Measurements from ENCODE around the gene CDC42BPA.

CDC42BPA gene, protein sequence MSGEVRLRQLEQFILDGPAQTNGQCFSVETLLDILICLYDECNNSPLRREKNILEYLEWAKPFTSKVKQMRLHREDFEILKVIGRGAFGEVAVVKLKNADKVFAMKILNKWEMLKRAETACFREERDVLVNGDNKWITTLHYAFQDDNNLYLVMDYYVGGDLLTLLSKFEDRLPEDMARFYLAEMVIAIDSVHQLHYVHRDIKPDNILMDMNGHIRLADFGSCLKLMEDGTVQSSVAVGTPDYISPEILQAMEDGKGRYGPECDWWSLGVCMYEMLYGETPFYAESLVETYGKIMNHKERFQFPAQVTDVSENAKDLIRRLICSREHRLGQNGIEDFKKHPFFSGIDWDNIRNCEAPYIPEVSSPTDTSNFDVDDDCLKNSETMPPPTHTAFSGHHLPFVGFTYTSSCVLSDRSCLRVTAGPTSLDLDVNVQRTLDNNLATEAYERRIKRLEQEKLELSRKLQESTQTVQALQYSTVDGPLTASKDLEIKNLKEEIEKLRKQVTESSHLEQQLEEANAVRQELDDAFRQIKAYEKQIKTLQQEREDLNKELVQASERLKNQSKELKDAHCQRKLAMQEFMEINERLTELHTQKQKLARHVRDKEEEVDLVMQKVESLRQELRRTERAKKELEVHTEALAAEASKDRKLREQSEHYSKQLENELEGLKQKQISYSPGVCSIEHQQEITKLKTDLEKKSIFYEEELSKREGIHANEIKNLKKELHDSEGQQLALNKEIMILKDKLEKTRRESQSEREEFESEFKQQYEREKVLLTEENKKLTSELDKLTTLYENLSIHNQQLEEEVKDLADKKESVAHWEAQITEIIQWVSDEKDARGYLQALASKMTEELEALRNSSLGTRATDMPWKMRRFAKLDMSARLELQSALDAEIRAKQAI (N-terminal part only)

DNA sequence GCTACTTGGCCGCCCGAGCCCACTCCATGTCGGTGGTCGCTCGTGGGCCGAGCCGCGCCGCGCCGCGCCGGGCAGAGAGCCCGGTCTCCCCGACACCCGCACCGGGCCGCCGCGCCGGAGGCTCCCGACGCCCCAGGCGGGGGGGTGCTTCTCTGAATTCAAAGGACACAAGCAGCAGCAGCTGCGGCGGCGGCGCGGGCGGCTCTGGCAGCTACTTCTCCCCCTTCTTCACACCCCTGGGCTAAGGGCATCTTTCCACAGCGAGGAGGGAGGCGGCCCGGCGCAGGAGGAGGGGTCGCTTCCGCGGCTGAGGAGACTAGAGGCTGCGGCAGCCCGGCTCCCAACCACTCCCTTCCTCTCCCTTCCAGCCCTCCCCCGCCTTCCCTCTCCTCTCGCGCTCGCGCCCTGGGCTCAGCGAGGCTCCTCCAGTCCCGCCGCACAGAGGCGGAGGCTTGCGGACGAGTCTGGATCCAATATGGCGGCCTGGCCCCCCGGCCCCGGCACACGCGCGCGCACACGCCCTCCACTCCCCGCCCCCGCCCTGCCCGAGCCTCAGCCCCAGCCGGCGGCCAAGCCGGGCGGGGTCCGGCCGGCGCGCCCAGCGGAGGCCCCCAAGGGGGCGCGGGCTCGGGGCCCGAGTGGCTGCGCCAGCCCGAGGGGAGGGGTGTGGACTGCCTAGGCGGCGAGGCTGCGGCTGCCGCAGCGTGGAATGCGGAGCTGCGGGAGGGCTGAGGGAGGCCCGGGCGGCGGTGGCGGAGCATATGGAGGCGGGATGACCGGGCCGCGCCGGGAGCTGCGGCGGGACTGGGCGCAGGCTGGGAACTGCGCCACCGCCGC is at the start of gene CDC42BPA:
CDC42BPA (minus strand) TSS at position 477 of the 837 bp plus-strand sequence. CDS start 1,310 bp downstream, outside the sequence.
- TF ChIP-seq GATA3 (IDR thresholded peaks at IDR 0.05; ENCODE audit: low read depth, low read length) = no peak
- TF ChIP-seq GATA2 (IDR thresholded peaks at IDR 0.05; ENCODE audit: low read depth, low read length) = no peak

DNA sequence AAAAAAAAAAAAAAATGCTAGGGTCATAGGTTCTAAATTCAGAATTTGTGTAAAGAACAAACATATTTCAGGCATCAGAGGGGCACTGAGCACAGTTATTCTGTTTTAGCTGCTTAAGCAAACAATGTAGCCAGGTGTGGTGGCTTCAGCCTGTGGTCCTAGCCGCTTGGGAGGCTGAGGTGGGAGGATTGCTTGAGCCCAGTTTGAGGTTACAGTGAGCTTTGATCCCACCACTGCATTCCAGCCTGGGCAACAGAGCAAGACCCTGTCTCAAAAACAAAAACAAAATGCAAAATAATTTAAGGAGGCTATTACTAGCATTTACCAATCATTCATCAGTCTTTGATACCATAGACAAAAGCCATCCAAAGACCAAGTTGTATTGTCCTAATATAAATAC is 49.7 kb upstream of the CDC42BPA start:
- no peak for TF ChIP-seq GATA3 (IDR thresholded peaks at IDR 0.05; ENCODE audit: low read depth, low read length)
- TF ChIP-seq GATA2 (IDR thresholded peaks at IDR 0.05; ENCODE audit: low read depth, low read length) = no peak

DNA sequence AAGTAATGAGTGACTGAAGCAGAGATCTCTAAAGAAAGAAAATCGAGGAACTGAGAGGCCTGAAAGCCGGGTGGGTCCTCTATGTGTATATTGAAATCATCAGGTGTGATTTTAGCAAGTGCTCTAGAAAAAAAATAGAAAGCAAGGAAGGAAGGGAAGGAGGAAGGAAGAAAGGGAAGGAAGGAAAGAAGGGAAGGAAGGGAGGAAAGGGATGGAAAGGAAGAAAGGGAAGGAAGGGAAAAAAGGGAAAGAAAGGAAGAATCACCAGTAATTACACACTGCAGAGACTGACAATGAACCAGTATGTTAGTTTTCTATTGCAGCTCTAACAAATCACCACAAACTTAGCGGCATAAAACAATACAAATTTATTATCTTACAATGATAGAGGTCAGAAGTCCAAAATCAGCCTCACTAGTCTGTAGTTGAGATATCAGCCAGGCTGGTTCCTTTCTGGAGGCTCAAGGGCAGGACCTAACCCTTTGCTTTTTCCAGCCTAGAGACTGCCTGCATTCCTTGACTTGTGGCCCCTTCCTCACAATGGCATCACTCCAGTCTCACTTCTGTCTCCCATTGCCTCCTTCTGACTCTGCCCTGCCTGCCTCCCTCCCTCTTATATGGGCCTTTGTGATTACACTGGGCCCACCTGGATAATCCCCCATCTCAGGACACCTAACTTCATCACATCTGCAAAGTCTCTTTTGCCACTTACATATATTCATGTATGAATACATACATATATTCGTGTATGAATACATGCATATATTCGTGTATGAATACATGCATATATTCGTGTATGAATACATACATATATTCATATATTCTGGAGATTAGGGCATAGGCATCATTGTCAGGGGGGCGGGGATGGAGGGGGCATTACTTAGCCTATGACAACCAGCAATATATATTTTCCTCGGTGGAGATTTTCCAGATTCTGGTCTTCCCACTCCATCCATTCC is 47.5 kb upstream of the CDC42BPA start:
- TF ChIP-seq GATA3 (IDR thresholded peaks at IDR 0.05; ENCODE audit: low read depth, low read length) (no peak), GATA2 (IDR thresholded peaks at IDR 0.05; ENCODE audit: low read depth, low read length) (no peak)

DNA sequence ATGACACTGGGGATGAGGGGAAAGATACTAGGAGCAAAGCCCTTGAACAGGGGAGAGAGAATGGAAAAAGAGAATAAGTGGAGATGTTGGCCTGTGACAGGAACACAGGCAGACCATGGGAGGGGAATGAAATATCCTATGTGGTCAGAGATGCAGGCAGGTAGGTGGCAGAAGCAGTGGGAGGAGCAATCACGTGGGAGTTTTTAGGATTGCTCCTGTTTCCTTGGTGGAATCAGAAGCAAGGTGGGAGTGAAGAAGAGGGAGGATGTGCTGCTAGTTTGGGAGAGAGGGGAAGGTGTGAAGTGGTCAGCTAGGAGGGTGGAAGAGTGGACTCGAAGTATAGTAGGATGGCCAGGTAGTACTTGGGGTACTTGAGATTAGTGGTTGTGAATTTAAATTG is 46.4 kb upstream of the CDC42BPA start:
- TF ChIP-seq GATA3 (IDR thresholded peaks at IDR 0.05; ENCODE audit: low read depth, low read length) = no peak
- no peak for TF ChIP-seq GATA2 (IDR thresholded peaks at IDR 0.05; ENCODE audit: low read depth, low read length)

DNA sequence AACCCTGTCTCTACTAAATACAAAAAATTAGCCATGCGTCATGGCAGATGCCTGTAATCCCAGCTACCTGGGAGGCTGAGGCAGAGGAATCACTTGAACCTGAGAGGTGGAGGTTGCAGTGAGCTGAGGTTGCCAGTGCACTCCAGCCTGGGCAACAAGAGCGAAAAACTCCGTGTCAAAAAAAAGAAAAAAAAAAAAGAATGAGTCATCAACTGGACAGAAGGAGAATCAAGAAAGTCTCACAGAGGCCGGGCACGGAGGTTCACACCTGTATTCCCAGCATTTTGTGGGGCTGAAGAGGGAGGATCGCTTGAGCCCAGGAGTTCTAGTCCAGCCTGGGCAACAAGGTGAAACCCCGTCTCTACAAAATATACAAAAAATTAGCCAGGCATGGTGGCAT is 45.5 kb upstream of the CDC42BPA start:
- TF ChIP-seq GATA2 (IDR thresholded peaks at IDR 0.05; ENCODE audit: low read depth, low read length) (no peak), GATA3 (IDR thresholded peaks at IDR 0.05; ENCODE audit: low read depth, low read length) (no peak)

DNA sequence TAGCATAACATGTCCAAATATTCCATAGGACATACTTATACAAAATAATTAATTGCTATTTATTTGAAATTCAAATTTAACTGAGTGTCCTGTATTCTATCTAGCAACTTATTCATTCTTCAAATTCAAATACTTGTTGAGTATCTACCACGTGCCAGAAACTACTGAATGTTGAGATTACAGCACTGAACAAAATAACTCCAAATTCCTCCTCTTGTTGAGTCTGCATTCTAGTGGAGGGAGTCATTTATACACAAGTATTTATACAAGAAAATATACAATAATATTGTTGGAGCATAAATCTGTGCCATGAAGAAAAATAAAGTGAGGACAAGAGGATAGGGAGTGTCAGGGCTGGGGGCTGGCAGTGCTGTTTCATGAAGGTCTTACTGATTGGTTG is 43.7 kb upstream of the CDC42BPA start:
- TF ChIP-seq GATA3 (IDR thresholded peaks at IDR 0.05; ENCODE audit: low read depth, low read length) (no peak), GATA2 (IDR thresholded peaks at IDR 0.05; ENCODE audit: low read depth, low read length) (no peak)

DNA sequence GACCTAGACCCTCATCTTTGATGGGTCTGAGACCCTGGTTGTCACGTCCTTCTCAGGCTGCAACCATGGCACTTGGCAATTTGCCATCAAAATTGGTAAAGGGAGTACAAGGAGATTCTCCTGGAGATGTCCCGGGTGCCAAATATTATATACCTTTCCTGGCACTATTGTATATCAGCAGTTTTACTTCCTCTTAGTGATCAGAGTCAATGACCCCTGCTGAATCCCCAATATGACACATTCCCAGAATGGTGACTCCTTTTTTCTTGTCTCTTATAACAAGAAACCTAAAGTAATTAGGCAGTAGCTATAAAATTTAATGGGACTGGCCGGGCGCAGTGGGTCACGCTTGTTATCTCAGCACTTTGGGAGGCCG is 39.6 kb upstream of the CDC42BPA start:
- TF ChIP-seq GATA3 (IDR thresholded peaks at IDR 0.05; ENCODE audit: low read depth, low read length) (no peak), GATA2 (IDR thresholded peaks at IDR 0.05; ENCODE audit: low read depth, low read length) (no peak)

DNA sequence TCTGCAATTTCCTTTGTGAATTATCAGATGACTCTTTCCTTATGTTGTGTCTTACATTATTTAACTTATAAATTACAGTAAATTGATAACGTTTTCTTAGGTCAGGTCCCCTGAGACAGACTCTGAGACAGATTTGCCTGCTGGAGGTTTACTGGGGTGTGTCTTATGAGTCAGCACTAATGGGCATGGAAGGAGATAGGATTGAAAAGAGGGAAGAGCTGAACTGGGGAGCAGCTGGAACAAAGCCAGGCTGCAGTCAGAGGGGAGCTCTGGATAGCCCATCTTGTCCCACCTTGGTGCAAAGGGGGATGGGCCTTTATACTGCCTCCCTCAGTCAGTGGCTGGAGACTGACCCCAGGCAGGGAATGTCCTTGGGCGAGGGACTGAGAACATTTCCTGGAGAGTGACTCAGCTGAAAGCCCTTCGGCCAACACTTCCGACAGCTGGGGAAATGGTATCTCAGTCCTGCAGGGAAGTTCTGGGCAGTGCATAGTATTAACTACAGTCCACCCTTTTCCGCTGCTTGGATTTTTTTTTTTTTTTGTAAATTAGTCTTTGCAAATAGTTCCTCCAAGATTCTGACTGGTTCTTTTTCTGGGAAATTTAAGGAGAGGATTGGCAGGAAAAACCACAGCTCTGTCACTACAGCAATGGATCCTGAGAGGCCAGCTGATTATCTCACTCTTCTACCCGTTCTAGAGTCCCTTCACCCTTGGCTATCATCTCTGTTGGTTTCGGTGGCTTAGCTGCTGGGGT is 39.1 kb upstream of the CDC42BPA start:
- no peak for TF ChIP-seq GATA3 (IDR thresholded peaks at IDR 0.05; ENCODE audit: low read depth, low read length)
- TF ChIP-seq GATA2 (IDR thresholded peaks at IDR 0.05; ENCODE audit: low read depth, low read length) = no peak

DNA sequence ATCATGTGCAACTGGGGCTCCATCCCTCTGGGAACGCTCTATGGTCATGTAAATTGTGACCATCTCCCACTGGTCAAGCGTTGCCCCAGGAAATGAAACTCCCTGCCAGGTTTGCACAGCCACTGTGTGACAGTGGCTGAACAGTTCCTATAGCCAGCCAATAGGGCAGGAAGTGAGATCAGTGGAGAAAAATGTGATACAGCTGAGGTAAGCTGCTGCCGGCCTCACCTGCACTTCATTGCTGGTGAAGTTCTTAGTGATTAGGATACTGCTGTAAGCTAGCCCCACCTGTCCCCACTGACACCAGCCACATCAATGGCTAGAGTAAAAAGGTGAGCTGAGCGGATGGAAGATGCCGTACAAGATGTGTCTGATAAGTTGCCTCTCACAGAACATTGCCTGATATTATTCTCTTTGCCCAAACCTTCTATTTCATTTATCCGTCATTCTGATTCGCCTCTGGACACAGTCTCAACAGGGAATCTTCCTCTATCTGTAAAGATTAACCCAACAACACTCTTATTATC is 38.4 kb upstream of the CDC42BPA start:
- no peak for TF ChIP-seq GATA3 (IDR thresholded peaks at IDR 0.05; ENCODE audit: low read depth, low read length)
- no peak for TF ChIP-seq GATA2 (IDR thresholded peaks at IDR 0.05; ENCODE audit: low read depth, low read length)

DNA sequence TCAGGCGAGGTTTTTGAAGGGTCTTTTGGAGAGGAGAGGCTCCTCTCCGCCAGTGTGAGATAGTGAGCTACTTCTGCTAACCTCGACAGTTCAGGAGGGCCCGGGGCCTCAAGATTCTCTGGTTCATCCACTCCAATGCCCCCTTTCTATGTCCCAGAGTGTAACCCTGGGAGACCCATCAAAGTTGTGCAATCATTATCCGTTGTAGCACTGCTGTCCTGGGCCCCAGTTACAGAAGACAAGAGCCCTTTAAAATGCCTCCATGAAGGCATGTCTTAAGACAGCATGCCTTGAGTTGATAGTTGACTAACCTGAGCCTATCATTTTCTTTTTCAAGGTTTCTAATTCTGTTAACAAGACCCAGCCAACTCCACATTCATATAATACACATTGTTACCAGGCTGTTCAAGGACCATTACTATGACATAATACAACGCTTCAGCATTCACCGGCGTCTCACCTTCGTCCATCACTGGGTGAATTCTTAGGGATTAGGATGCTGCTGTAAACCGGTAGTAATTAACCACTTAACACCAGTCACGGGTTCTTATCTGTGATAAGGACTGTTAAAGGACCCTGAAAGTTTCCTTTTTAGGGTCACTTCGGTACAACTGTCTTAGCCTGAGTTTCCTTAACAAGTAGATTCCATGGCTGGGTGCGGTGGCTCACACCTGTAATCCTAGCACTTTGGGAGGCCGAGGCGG is 37.4 kb upstream of the CDC42BPA start:
- TF ChIP-seq GATA3 (IDR thresholded peaks at IDR 0.05; ENCODE audit: low read depth, low read length) (no peak), GATA2 (IDR thresholded peaks at IDR 0.05; ENCODE audit: low read depth, low read length) (no peak)

DNA sequence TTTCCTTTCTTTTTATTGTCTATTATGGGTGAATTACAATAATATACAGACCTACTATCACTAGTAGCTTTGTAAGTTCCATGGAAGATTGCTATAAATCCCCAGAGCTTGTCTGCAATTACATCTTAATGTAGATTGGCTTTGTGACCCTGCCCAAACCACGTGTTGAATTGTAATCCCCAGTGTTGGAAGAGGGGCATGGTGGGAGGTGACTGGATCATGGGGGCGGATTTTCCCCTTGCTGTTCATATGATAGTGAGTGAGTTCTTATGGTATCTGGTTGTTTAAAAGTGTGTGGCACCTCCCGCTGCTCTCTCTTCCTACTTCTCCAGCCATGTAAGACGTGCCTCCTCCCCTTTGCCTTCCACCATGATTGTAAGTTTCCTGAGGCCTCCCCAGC is 34.9 kb upstream of the CDC42BPA start:
- TF ChIP-seq GATA3 (IDR thresholded peaks at IDR 0.05; ENCODE audit: low read depth, low read length) = no peak
- no peak for TF ChIP-seq GATA2 (IDR thresholded peaks at IDR 0.05; ENCODE audit: low read depth, low read length)

Data from SH-SY5Y (cell line).